H9 (cell line): Measurements from ENCODE around the gene CUEDC1. TPM values are rescaled to one million over a fixed set of nuclear protein-coding genes. Genes with fewer than 3 reads are reported as not detected.

Experiments
- DNase-seq: peaks from one replicate; pipeline ENCODE4 v3.0.0-alpha.2; 2017
- H2AFZ ChIP-seq: one replicate; pipeline ENCODE4 v1.6.1; 2013; ENCODE audit warnings: mild to moderate bottlenecking, low read length, control low read depth, moderate library complexity
- H2AK5ac ChIP-seq: 2 replicates; pipeline ENCODE4 v1.6.1; 2013; ENCODE audit warnings: low read length, control low read depth, mixed read lengths; ENCODE audit not compliant: insufficient read length
- H2BK120ac ChIP-seq: one replicate; pipeline ENCODE4 v1.6.1; 2013; ENCODE audit warnings: low read depth, mild to moderate bottlenecking, low read length, control low read depth, inconsistent platforms; ENCODE audit not compliant: poor library complexity, severe bottlenecking
- H2BK12ac ChIP-seq: 2 replicates; pipeline ENCODE4 v1.6.1; 2013; ENCODE audit warnings: low read length, control low read depth, mixed read lengths, low read depth; ENCODE audit not compliant: insufficient read length
- H2BK15ac ChIP-seq: 2 replicates; pipeline ENCODE4 v1.6.1; 2013; ENCODE audit warnings: low read depth, low read length, control low read depth
- H2BK20ac ChIP-seq: one replicate; pipeline ENCODE4 v1.6.1; 2013; ENCODE audit warnings: low read depth, mild to moderate bottlenecking, low read length, control low read depth, inconsistent platforms; ENCODE audit not compliant: poor library complexity, severe bottlenecking
- H2BK5ac ChIP-seq: 2 replicates; pipeline ENCODE4 v1.6.1; 2013; ENCODE audit warnings: low read length, control low read depth, mixed read lengths; ENCODE audit not compliant: insufficient read length
- H3K14ac ChIP-seq: 2 replicates; pipeline ENCODE4 v1.6.1; 2013; ENCODE audit warnings: low read length, control low read depth; ENCODE audit not compliant: insufficient read depth
- H3K18ac ChIP-seq: 2 replicates; pipeline ENCODE4 v1.6.1; 2013; ENCODE audit warnings: low read depth, mild to moderate bottlenecking, mixed read lengths, low read length, control low read depth; ENCODE audit not compliant: insufficient read length
- H3K23ac ChIP-seq: 2 replicates; pipeline ENCODE4 v1.6.1; 2013; ENCODE audit warnings: low read length, control low read depth, mixed read lengths, low read depth; ENCODE audit not compliant: insufficient read length
- H3K23me2 ChIP-seq: 2 replicates; pipeline ENCODE4 v1.6.1; 2013; ENCODE audit warnings: low read depth, mild to moderate bottlenecking, mixed read lengths, low read length, control low read depth; ENCODE audit not compliant: insufficient read length, poor library complexity, severe bottlenecking
- H3K27ac ChIP-seq: 2 replicates; pipeline ENCODE4 v1.5.1; 2013; ENCODE audit warnings: low read length, control low read depth, mixed read lengths, low read depth; ENCODE audit not compliant: insufficient read length
- H3K27me3 ChIP-seq: 2 replicates; pipeline ENCODE4 v1.6.1; 2013; ENCODE audit warnings: low read length, control low read depth, inconsistent platforms; ENCODE audit not compliant: insufficient read depth
- H3K4ac ChIP-seq: 2 replicates; pipeline ENCODE4 v1.6.1; 2013; ENCODE audit warnings: low read depth, mild to moderate bottlenecking, control low read depth, inconsistent platforms, low read length, moderate library complexity
- H3K4me1 ChIP-seq: 2 replicates; pipeline ENCODE4 v1.6.1; 2013; ENCODE audit warnings: low read length, control low read depth, inconsistent platforms; ENCODE audit not compliant: insufficient read depth
- H3K4me2 ChIP-seq: 2 replicates; pipeline ENCODE4 v1.6.1; 2013; ENCODE audit warnings: low read length, control low read depth, mixed read lengths; ENCODE audit not compliant: insufficient read length, insufficient read depth
- H3K56ac ChIP-seq: 2 replicates; pipeline ENCODE4 v1.6.1; 2013; ENCODE audit warnings: low read depth, mild to moderate bottlenecking, mixed read lengths, low read length, control low read depth; ENCODE audit not compliant: insufficient read length
- H3K79me1 ChIP-seq: 2 replicates; pipeline ENCODE4 v1.6.1; 2013; ENCODE audit warnings: low read depth, mild to moderate bottlenecking, moderate library complexity, low read length, control low read depth, inconsistent platforms; ENCODE audit not compliant: insufficient read depth, poor library complexity, severe bottlenecking
- H3K79me2 ChIP-seq: 2 replicates; pipeline ENCODE4 v1.6.1; 2013; ENCODE audit warnings: low read length, control low read depth, inconsistent platforms; ENCODE audit not compliant: insufficient read depth
- H3K9ac ChIP-seq: 2 replicates; pipeline ENCODE4 v1.6.1; 2013; ENCODE audit warnings: low read length, control low read depth, mixed read lengths; ENCODE audit not compliant: insufficient read length; ENCODE audit errors: extremely low read depth
- H3K9me3 ChIP-seq: one replicate; pipeline ENCODE4 v1.6.1; 2013; ENCODE audit warnings: low read depth, low read length, inconsistent platforms; ENCODE audit not compliant: control insufficient read depth
- H3T11ph ChIP-seq: one replicate; pipeline ENCODE4 v1.6.1; 2013; ENCODE audit warnings: mild to moderate bottlenecking, low read length, control low read depth, inconsistent platforms
- H4K20me1 ChIP-seq: one replicate; pipeline ENCODE4 v1.6.1; 2013; ENCODE audit not compliant: control insufficient read depth, insufficient read length, insufficient read depth
- H4K5ac ChIP-seq: 2 replicates; pipeline ENCODE4 v1.6.1; 2013; ENCODE audit warnings: low read depth, mild to moderate bottlenecking, mixed read lengths, low read length, control low read depth; ENCODE audit not compliant: insufficient read length
- H4K8ac ChIP-seq: replicated peaks from 2 replicates; pipeline ENCODE4 v1.6.1; 2013; ENCODE audit warnings: low read length, control low read depth, mixed read lengths, low read depth; ENCODE audit not compliant: insufficient read length
- H4K91ac ChIP-seq: 2 replicates; pipeline ENCODE4 v1.6.1; 2013; ENCODE audit warnings: low read depth, mild to moderate bottlenecking, moderate library complexity, mixed read lengths, low read length, control low read depth; ENCODE audit not compliant: insufficient read length
- H3K27ac Mint-ChIP-seq, 3 experiments: 2 replicates in 2 of 3; 3 replicates in 1 of 3; pipeline ENCODE4 v1.8.0; 2020 to 2021; ENCODE audit warnings: mixed read lengths in 3 of 3, mild to moderate bottlenecking in 1 of 3, moderate library complexity in 1 of 3
- H3K27me3 Mint-ChIP-seq: 2 replicates; pipeline ENCODE4 v1.8.0; 2021; ENCODE audit warnings: low read depth, mild to moderate bottlenecking, moderate library complexity, mixed read lengths
- H3K36me3 Mint-ChIP-seq, 3 experiments: 2 replicates in 2 of 3; 3 replicates in 1 of 3; pipeline ENCODE4 v1.8.0; 2020 to 2021; ENCODE audit warnings: low read depth in 3 of 3, mixed read lengths in 3 of 3; ENCODE audit not compliant: insufficient read depth in 1 of 3
- H3K4me1 Mint-ChIP-seq, 2 experiments: 2 replicates each; pipeline ENCODE4 v1.8.0; 2020; ENCODE audit warnings: mixed read lengths in 2 of 2
- H3K4me3 Mint-ChIP-seq, 2 experiments: 2 replicates in 1 of 2; 3 replicates in 1 of 2; pipeline ENCODE4 v1.8.0; 2020 to 2021; ENCODE audit warnings: mild to moderate bottlenecking in 2 of 2, mixed read lengths in 2 of 2, moderate library complexity in 1 of 2
- H3K9me3 Mint-ChIP-seq, 2 experiments: 2 replicates in 1 of 2; 3 replicates in 1 of 2; pipeline ENCODE4 v1.8.0; 2020; ENCODE audit warnings: mild to moderate bottlenecking in 2 of 2, mixed read lengths in 2 of 2, moderate library complexity in 1 of 2
- WGBS: extraction: QIAGEN DNeasy Blood & Tissue Kit; methylation state at CpG from one replicate; pipeline ENCODE4 v1.1.7; 2013; ENCODE audit warnings: missing lambda C conversion rate, low lambda C conversion rate, mixed read lengths; ENCODE audit not compliant: insufficient read length; ENCODE audit errors: extremely low coverage; 5-methylcytosine and 5-hydroxymethylcytosine counted together
- total RNA-seq: library from RNA; stranded (reverse); gene quantifications from 2 replicates; pipeline ENCODE4 v1.2.1, GENCODE V29; 2021
- TF ChIP-seq, protein P1 (sequence below): fragments of 200-600 bp; sonication (generic); conservative IDR thresholded peaks from 3 replicates; pipeline ENCODE4 v1.8.0; 2021; ENCODE audit warnings: antibody characterized with exemption, mild to moderate bottlenecking

The CUEDC1 gene
- total RNA-seq, 1 experiment from 2014 or later: 7.3 TPM

DNA sequence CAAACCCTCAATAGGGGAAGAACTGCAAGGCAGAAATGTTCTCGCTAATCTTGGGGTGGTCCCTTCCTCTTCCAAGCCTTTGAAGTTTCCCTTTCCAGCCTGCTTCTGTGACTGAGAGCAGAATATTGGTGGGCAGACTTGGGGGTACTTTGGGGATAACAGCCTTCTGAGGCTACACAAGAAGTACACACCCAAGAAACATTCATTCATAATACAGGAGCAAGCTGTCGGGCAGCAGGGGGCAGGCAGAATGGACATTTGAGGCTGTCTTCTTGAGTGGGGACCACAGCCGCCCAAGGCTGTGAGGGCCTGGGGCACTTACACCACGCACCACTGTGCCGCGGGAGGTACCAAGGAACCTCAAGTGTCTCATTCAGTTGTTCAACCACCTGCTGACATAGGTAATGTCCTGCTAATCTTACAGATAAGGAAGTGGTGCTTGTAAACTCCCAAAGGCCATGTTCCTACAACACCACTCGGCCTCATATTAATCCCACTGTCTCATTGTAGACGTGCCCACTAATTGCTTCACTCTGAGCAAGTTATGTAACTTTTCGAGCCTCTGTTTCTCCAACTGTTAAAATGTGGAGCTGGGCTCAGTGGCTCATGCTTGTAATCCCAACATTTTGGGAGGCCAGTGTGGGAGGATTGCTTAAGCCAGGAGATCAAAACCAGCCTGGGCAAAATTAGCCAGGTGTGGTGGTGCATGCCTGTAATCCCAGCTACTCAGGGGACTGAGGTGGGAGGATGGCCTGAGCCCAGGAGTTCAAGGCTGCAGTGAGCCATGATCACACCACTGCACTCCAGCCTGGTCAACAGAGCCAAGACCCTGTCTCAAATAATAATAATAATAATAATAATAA is 102.9 kb downstream of the CUEDC1 start:
- H3K14ac ChIP-seq: no peak overlapping the region
- WGBS: no CpG with 5 or more reads among the region's 9 CpGs
- H3K23me2 ChIP-seq: peaks cover 6% of the 10 kb centered on the region
- H2BK12ac ChIP-seq: no peak overlapping the region
- H4K91ac ChIP-seq: no peak overlapping the region
- no peak overlapping the region for H3T11ph ChIP-seq
- no peak overlapping the region for H3K23ac ChIP-seq
- no peaks in the 10 kb centered on the region for H3K4me1 ChIP-seq
- H3K27me3 ChIP-seq: no peaks in the 10 kb centered on the region
- DNase-seq: no peak
- Mint-ChIP-seq H3K27ac (no peak overlapping the region), H3K36me3 (peaks cover 10 to 20% (median 12%) of the 10 kb centered on the region in 3 experiments), H3K9me3 (no peaks in the 10 kb centered on the region; a peak in 1 of 5 replicates), H3K4me3 (peak overlapping the region; percentile 35 to 62; a peak in 4 of 5 replicates), H3K27me3 (no peaks in the 10 kb centered on the region; the same call in 1 of the 2 replicates), H3K4me1 (peaks cover 32 to 34% of the 10 kb centered on the region in 2 experiments)
- no peaks in the 10 kb centered on the region; the same call in 1 of the 2 replicates for H3K79me2 ChIP-seq
- H3K9ac ChIP-seq: no peak overlapping the region
- H3K9me3 ChIP-seq: no peaks in the 10 kb centered on the region
- H3K56ac ChIP-seq: no peak overlapping the region
- H4K20me1 ChIP-seq: no peaks in the 10 kb centered on the region
- no peak overlapping the region for H2AFZ ChIP-seq
- no peak overlapping the region for H2BK15ac ChIP-seq
- no peak overlapping the region for H3K4me2 ChIP-seq
- no peak overlapping the region for H2AK5ac ChIP-seq
- H3K18ac ChIP-seq: no peak overlapping the region
- H4K5ac ChIP-seq: no peak overlapping the region
- H4K8ac ChIP-seq: no peak overlapping the region
- no peak overlapping the region for H3K4ac ChIP-seq
- no peaks in the 10 kb centered on the region for H3K79me1 ChIP-seq
- H2BK5ac ChIP-seq: no peak overlapping the region
- no peak overlapping the region for H3K27ac ChIP-seq
- TF ChIP-seq, protein P1, sequence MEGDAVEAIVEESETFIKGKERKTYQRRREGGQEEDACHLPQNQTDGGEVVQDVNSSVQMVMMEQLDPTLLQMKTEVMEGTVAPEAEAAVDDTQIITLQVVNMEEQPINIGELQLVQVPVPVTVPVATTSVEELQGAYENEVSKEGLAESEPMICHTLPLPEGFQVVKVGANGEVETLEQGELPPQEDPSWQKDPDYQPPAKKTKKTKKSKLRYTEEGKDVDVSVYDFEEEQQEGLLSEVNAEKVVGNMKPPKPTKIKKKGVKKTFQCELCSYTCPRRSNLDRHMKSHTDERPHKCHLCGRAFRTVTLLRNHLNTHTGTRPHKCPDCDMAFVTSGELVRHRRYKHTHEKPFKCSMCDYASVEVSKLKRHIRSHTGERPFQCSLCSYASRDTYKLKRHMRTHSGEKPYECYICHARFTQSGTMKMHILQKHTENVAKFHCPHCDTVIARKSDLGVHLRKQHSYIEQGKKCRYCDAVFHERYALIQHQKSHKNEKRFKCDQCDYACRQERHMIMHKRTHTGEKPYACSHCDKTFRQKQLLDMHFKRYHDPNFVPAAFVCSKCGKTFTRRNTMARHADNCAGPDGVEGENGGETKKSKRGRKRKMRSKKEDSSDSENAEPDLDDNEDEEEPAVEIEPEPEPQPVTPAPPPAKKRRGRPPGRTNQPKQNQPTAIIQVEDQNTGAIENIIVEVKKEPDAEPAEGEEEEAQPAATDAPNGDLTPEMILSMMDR: no peak
- no peak overlapping the region for H2BK20ac ChIP-seq
- no peak overlapping the region for H2BK120ac ChIP-seq
